ENCODE measurements around the gene SRD5A1. TPM values are rescaled to one million over a fixed set of nuclear protein-coding genes. Genes with fewer than 3 reads are reported as not detected.

SRD5A1 gene
- total and polyA plus RNA-seq, 2 experiments from 2014 or later = 18.2 to 87.3 TPM

DNA sequence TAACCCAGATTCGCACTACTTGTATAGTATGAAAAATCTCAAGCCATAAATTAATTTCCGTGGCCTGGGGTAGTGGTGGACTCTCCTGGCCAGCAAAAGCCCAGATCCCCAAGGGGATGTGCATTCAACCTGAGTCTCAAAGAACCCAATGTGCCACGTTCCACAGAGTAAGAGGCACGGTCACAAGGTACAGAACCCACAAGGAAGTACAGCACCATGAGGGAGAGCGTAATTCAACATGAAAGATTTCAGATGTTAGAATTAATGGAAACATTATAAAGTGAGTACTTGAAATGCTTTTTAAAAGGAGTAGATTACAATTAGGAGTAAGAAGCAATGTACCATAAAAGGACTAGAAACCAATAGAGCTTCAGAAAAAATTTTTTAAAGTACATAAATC is 23.4 kb downstream of the SRD5A1 start:
- H3K9me2 ChIP-seq (ENCODE audit: insufficient read depth) = no peaks in the 10 kb centered on the region
- no peaks in the 10 kb centered on the region for H3F3A ChIP-seq (replicated peaks; ENCODE audit: low read depth)
- TF ChIP-seq EZH2 (IDR thresholded peaks at IDR 0.05; ENCODE audit: low read depth, unreplicated experiment) = no peak
- TF ChIP-seq POLR2AphosphoS5 (IDR thresholded peaks at IDR 0.05; ENCODE audit: low read depth) = no peak
- TF ChIP-seq ZNF331 (CRISPR knock-in tag; IDR thresholded peaks at IDR 0.05; ENCODE audit: low read depth) = no peak
- TF ChIP-seq JUNB (IDR thresholded peaks at IDR 0.05; ENCODE audit: unreplicated experiment) = no peak
- TF ChIP-seq, protein P1, sequence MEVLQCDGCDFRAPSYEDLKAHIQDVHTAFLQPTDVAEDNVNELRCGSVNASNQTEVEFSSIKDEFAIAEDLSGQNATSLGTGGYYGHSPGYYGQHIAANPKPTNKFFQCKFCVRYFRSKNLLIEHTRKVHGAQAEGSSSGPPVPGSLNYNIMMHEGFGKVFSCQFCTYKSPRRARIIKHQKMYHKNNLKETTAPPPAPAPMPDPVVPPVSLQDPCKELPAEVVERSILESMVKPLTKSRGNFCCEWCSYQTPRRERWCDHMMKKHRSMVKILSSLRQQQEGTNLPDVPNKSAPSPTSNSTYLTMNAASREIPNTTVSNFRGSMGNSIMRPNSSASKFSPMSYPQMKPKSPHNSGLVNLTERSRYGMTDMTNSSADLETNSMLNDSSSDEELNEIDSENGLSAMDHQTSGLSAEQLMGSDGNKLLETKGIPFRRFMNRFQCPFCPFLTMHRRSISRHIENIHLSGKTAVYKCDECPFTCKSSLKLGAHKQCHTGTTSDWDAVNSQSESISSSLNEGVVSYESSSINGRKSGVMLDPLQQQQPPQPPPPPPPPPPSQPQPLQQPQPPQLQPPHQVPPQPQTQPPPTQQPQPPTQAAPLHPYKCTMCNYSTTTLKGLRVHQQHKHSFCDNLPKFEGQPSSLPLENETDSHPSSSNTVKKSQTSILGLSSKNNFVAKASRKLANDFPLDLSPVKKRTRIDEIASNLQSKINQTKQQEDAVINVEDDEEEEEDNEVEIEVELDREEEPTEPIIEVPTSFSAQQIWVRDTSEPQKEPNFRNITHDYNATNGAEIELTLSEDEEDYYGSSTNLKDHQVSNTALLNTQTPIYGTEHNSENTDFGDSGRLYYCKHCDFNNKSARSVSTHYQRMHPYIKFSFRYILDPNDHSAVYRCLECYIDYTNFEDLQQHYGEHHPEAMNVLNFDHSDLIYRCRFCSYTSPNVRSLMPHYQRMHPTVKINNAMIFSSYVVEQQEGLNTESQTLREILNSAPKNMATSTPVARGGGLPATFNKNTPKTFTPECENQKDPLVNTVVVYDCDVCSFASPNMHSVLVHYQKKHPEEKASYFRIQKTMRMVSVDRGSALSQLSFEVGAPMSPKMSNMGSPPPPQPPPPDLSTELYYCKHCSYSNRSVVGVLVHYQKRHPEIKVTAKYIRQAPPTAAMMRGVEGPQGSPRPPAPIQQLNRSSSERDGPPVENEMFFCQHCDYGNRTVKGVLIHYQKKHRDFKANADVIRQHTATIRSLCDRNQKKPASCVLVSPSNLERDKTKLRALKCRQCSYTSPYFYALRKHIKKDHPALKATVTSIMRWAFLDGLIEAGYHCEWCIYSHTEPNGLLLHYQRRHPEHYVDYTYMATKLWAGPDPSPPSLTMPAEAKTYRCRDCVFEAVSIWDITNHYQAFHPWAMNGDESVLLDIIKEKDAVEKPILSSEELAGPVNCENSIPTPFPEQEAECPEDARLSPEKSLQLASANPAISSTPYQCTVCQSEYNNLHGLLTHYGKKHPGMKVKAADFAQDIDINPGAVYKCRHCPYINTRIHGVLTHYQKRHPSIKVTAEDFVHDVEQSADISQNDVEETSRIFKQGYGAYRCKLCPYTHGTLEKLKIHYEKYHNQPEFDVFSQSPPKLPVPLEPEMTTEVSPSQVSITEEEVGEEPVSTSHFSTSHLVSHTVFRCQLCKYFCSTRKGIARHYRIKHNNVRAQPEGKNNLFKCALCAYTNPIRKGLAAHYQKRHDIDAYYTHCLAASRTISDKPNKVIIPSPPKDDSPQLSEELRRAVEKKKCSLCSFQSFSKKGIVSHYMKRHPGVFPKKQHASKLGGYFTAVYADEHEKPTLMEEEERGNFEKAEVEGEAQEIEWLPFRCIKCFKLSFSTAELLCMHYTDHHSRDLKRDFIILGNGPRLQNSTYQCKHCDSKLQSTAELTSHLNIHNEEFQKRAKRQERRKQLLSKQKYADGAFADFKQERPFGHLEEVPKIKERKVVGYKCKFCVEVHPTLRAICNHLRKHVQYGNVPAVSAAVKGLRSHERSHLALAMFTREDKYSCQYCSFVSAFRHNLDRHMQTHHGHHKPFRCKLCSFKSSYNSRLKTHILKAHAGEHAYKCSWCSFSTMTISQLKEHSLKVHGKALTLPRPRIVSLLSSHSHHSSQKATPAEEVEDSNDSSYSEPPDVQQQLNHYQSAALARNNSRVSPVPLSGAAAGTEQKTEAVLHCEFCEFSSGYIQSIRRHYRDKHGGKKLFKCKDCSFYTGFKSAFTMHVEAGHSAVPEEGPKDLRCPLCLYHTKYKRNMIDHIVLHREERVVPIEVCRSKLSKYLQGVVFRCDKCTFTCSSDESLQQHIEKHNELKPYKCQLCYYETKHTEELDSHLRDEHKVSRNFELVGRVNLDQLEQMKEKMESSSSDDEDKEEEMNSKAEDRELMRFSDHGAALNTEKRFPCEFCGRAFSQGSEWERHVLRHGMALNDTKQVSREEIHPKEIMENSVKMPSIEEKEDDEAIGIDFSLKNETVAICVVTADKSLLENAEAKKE (CRISPR knock-in tag; IDR thresholded peaks at IDR 0.05) = no peak
- TF ChIP-seq, protein P2, sequence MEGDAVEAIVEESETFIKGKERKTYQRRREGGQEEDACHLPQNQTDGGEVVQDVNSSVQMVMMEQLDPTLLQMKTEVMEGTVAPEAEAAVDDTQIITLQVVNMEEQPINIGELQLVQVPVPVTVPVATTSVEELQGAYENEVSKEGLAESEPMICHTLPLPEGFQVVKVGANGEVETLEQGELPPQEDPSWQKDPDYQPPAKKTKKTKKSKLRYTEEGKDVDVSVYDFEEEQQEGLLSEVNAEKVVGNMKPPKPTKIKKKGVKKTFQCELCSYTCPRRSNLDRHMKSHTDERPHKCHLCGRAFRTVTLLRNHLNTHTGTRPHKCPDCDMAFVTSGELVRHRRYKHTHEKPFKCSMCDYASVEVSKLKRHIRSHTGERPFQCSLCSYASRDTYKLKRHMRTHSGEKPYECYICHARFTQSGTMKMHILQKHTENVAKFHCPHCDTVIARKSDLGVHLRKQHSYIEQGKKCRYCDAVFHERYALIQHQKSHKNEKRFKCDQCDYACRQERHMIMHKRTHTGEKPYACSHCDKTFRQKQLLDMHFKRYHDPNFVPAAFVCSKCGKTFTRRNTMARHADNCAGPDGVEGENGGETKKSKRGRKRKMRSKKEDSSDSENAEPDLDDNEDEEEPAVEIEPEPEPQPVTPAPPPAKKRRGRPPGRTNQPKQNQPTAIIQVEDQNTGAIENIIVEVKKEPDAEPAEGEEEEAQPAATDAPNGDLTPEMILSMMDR (conservative IDR thresholded peaks at IDR 0.05; ENCODE audit: low read depth in 2 of 2) = no peak
- no peak for TF ChIP-seq EZH2phosphoT487 (IDR thresholded peaks at IDR 0.05; ENCODE audit: unreplicated experiment)
- TF ChIP-seq ZNF114 (CRISPR knock-in tag; IDR thresholded peaks at IDR 0.05) = no peak
- TF ChIP-seq, protein P3, sequence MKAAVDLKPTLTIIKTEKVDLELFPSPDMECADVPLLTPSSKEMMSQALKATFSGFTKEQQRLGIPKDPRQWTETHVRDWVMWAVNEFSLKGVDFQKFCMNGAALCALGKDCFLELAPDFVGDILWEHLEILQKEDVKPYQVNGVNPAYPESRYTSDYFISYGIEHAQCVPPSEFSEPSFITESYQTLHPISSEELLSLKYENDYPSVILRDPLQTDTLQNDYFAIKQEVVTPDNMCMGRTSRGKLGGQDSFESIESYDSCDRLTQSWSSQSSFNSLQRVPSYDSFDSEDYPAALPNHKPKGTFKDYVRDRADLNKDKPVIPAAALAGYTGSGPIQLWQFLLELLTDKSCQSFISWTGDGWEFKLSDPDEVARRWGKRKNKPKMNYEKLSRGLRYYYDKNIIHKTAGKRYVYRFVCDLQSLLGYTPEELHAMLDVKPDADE (IDR thresholded peaks at IDR 0.05) = no peak
- no peak for TF ChIP-seq NANOG (IDR thresholded peaks at IDR 0.05; ENCODE audit: borderline replicate concordance)
- TF ChIP-seq CREB1 (CRISPR knock-in tag; IDR thresholded peaks at IDR 0.05; ENCODE audit: low read depth) = no peak
- no peak for TF ChIP-seq STAT1 (IDR thresholded peaks at IDR 0.05; ENCODE audit: unreplicated experiment)
- TF ChIP-seq, protein P4, sequence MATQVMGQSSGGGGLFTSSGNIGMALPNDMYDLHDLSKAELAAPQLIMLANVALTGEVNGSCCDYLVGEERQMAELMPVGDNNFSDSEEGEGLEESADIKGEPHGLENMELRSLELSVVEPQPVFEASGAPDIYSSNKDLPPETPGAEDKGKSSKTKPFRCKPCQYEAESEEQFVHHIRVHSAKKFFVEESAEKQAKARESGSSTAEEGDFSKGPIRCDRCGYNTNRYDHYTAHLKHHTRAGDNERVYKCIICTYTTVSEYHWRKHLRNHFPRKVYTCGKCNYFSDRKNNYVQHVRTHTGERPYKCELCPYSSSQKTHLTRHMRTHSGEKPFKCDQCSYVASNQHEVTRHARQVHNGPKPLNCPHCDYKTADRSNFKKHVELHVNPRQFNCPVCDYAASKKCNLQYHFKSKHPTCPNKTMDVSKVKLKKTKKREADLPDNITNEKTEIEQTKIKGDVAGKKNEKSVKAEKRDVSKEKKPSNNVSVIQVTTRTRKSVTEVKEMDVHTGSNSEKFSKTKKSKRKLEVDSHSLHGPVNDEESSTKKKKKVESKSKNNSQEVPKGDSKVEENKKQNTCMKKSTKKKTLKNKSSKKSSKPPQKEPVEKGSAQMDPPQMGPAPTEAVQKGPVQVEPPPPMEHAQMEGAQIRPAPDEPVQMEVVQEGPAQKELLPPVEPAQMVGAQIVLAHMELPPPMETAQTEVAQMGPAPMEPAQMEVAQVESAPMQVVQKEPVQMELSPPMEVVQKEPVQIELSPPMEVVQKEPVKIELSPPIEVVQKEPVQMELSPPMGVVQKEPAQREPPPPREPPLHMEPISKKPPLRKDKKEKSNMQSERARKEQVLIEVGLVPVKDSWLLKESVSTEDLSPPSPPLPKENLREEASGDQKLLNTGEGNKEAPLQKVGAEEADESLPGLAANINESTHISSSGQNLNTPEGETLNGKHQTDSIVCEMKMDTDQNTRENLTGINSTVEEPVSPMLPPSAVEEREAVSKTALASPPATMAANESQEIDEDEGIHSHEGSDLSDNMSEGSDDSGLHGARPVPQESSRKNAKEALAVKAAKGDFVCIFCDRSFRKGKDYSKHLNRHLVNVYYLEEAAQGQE (IDR thresholded peaks at IDR 0.05; ENCODE audit: unreplicated experiment) = no peak
- H3K27ac ChIP-seq (ENCODE audit: low read depth) = no peak overlapping the region
- Mint-ChIP-seq H3K9me3 (no peaks in the 10 kb centered on the region), H3K4me3 (no peak overlapping the region), H3K36me3 (ENCODE audit: low read depth) (peaks cover 48% of the 10 kb centered on the region), H3K27ac (no peak overlapping the region), H3K4me1 (no peaks in the 10 kb centered on the region), H3K27me3 (ENCODE audit: insufficient read depth, low read depth, poor library complexity) (peaks cover 5% of the 10 kb centered on the region)
- DNase-seq (ENCODE audit: low spot score) (no peak), ATAC-seq (no peak)
- no peaks in the 10 kb centered on the region for H3K27me3 ChIP-seq (ENCODE audit: insufficient read depth)
- no peaks in the 10 kb centered on the region; the same call in 1 of the 2 replicates for H4K20me1 ChIP-seq (replicated peaks; ENCODE audit: insufficient read depth)
- H3K36me3 ChIP-seq (ENCODE audit: insufficient read depth) = peaks cover 8% of the 10 kb centered on the region; the same call in 1 of the 2 replicates
- H3K4me2 ChIP-seq = no peak overlapping the region
- no peaks in the 10 kb centered on the region for H3K4me1 ChIP-seq (ENCODE audit: insufficient read depth)
- H3K79me2 ChIP-seq (replicated peaks; ENCODE audit: insufficient read depth) = peaks cover 4% of the 10 kb centered on the region; the same call in 1 of the 2 replicates
- no peak overlapping the region for H3K4me3 ChIP-seq
- H2AFZ ChIP-seq = no peak overlapping the region
